ENCODE results near the gene TGFA. TPM values are rescaled to one million over a fixed set of nuclear protein-coding genes. Genes with fewer than 3 reads are reported as not detected.

The TGFA gene
- total and polyA plus RNA-seq, 2 experiments from 2014 or later = 2.6 to 5.6 TPM

DNA sequence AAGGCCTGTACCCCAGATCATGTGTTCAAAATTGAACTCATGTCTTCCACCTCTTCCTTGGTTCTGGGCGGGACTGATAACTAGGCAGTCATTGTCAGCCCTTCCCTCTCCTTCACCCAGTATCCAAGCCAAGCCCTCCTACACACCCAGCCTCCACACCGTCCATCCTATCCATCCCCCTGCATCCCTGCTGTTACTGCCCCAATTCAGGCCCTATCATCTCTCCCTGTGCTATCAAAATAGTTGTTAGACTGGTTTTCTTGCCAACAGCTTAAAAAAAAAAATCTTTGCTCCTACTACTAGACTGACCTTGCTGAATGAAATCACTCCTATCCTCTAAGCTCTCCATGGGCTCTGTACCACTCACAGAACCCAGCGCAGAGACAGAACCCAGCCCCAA lies 32.8 kb downstream of the TGFA start:
- H4K20me1 ChIP-seq (ENCODE audit: insufficient read depth, poor library complexity, severe bottlenecking) = no peaks in the 10 kb centered on the region
- no peaks in the 10 kb centered on the region for H3K9me2 ChIP-seq (replicated peaks; ENCODE audit: insufficient read depth)
- no peaks in the 10 kb centered on the region for H3K79me2 ChIP-seq
- H3K4me1 ChIP-seq (ENCODE audit: insufficient read depth) = peaks cover 3% of the 10 kb centered on the region
- H3K27me3 ChIP-seq = no peaks in the 10 kb centered on the region
- no peaks in the 10 kb centered on the region for H3K9me3 ChIP-seq (ENCODE audit: low read depth)
- no peak overlapping the region for H3K4me3 ChIP-seq
- no peak overlapping the region for H3K27ac ChIP-seq
- 90% methylated on average over 3 of the region's 3 CpGs for WGBS (ENCODE audit: low lambda C conversion rate, missing lambda C conversion rate)
- no peak overlapping the region for H3K4me2 ChIP-seq
- TF ChIP-seq EZH2phosphoT487 (IDR thresholded peaks at IDR 0.05; ENCODE audit: low read depth, severe bottlenecking, unreplicated experiment) (no peak), CTCF (IDR thresholded peaks at IDR 0.05; ENCODE audit: poor library complexity) (no peak), EZH2 (IDR thresholded peaks at IDR 0.05; ENCODE audit: borderline replicate concordance) (no peak)
- no peaks in the 10 kb centered on the region for H3K36me3 ChIP-seq (replicated peaks; ENCODE audit: insufficient read depth, low read depth)
- H2AFZ ChIP-seq = no peak overlapping the region
- no peak for DNase-seq (ENCODE audit: low spot score)

DNA sequence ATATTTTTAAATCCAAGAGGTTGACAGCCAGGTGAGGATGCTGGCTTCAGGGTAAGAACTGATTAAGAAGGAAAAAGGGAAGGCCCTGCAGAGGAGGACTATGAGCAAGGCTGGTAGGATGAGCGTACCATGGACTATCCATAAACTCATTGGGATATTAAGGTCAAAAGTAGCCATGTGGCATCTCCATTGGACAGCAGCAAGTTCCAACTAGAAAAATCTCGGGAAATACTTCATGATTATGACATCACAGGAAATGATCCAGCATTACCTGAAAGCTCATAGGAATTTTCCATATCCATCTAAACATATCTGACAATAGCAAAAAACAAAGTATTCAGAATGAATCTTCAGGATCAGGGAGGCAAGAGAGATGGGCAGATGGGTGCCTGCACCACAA lies 34.2 kb downstream of the TGFA start:
- H3K27me3 ChIP-seq = no peaks in the 10 kb centered on the region
- 85% methylated on average over 2 of the region's 2 CpGs for WGBS (ENCODE audit: low lambda C conversion rate, missing lambda C conversion rate)
- peaks cover 13% of the 10 kb centered on the region for H3K4me1 ChIP-seq (ENCODE audit: insufficient read depth)
- H3K9me2 ChIP-seq (replicated peaks; ENCODE audit: insufficient read depth) = no peaks in the 10 kb centered on the region
- no peak overlapping the region for H3K4me2 ChIP-seq
- H3K36me3 ChIP-seq (replicated peaks; ENCODE audit: insufficient read depth, low read depth) = no peaks in the 10 kb centered on the region
- no peaks in the 10 kb centered on the region for H3K79me2 ChIP-seq
- H3K9me3 ChIP-seq (ENCODE audit: low read depth) = no peaks in the 10 kb centered on the region
- no peaks in the 10 kb centered on the region for H4K20me1 ChIP-seq (ENCODE audit: insufficient read depth, poor library complexity, severe bottlenecking)
- no peak for TF ChIP-seq CTCF (IDR thresholded peaks at IDR 0.05; ENCODE audit: poor library complexity)
- no peak for TF ChIP-seq EZH2phosphoT487 (IDR thresholded peaks at IDR 0.05; ENCODE audit: low read depth, severe bottlenecking, unreplicated experiment)
- no peak for TF ChIP-seq EZH2 (IDR thresholded peaks at IDR 0.05; ENCODE audit: borderline replicate concordance)
- no peak overlapping the region for H3K4me3 ChIP-seq
- DNase-seq (ENCODE audit: low spot score) = no peak
- H3K27ac ChIP-seq = no peak overlapping the region
- H2AFZ ChIP-seq = no peak overlapping the region

DNA sequence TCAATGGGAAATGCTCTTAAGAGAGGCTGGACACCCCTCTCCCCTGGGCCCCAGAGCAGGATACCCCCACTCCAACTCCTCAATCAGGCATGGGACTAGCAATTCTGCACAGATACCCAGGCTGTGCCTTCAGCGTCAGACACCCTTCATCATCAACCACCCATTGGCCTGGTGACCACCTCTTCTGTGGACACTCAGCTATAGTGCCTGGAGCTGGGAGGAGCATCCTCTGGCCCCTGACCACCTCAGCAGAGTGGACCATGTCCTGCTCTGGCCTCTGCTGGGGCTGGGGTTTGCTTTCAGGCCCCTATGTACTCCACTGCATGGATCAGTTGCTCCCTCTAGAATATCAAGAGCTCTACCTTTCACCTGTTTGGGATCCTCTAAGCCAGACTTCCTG lies 35.1 kb downstream of the TGFA start:
- Histone ChIP-seq H3K4me1 (ENCODE audit: insufficient read depth) (peaks cover 13% of the 10 kb centered on the region), H3K79me2 (no peaks in the 10 kb centered on the region), H3K4me2 (no peak overlapping the region), H3K27me3 (no peaks in the 10 kb centered on the region), H3K9me3 (ENCODE audit: low read depth) (no peaks in the 10 kb centered on the region), H3K9me2 (replicated peaks; ENCODE audit: insufficient read depth) (no peaks in the 10 kb centered on the region), H3K36me3 (replicated peaks; ENCODE audit: insufficient read depth, low read depth) (no peaks in the 10 kb centered on the region), H2AFZ (no peak overlapping the region), H3K4me3 (no peak overlapping the region), H4K20me1 (ENCODE audit: insufficient read depth, poor library complexity, severe bottlenecking) (no peaks in the 10 kb centered on the region), H3K27ac (no peak overlapping the region)
- TF ChIP-seq EZH2phosphoT487 (IDR thresholded peaks at IDR 0.05; ENCODE audit: low read depth, severe bottlenecking, unreplicated experiment) (no peak), CTCF (IDR thresholded peaks at IDR 0.05; ENCODE audit: poor library complexity) (no peak), EZH2 (IDR thresholded peaks at IDR 0.05; ENCODE audit: borderline replicate concordance) (no peak)
- no peak for DNase-seq (ENCODE audit: low spot score)
- WGBS (ENCODE audit: low lambda C conversion rate, missing lambda C conversion rate) = 92% methylated on average over 1 of the region's 1 CpG

DNA sequence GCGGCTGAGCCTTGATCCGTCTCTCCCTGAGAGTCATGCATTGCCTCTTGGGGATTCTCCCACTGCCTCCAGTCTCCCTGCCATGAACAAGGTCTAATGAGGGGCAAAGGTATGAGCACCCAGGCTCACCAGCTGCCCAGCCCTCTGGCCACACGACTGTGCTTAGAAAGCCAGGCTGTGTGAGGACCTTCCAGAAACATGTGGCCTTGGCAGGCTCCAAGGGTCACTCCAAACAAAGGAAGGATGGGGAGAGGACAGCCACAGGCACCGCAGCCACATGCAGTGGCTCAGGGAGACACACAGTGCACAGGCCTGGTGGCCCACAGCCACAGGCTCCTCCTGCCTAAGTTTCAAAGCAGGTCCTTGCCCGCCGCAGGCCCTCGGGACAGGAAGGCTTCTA lies 35.8 kb downstream of the TGFA start:
- Histone ChIP-seq H3K4me3 (no peak overlapping the region), H3K27ac (no peak overlapping the region), H3K27me3 (no peaks in the 10 kb centered on the region), H3K4me1 (ENCODE audit: insufficient read depth) (peaks cover 13% of the 10 kb centered on the region), H2AFZ (no peak overlapping the region), H3K9me2 (replicated peaks; ENCODE audit: insufficient read depth) (no peaks in the 10 kb centered on the region), H3K79me2 (no peaks in the 10 kb centered on the region), H3K36me3 (replicated peaks; ENCODE audit: insufficient read depth, low read depth) (no peaks in the 10 kb centered on the region), H3K9me3 (ENCODE audit: low read depth) (no peaks in the 10 kb centered on the region), H3K4me2 (no peak overlapping the region), H4K20me1 (ENCODE audit: insufficient read depth, poor library complexity, severe bottlenecking) (no peaks in the 10 kb centered on the region)
- 93% methylated on average over 7 of the region's 7 CpGs for WGBS (ENCODE audit: low lambda C conversion rate, missing lambda C conversion rate)
- DNase-seq (ENCODE audit: low spot score) = no peak
- TF ChIP-seq CTCF (IDR thresholded peaks at IDR 0.05; ENCODE audit: poor library complexity) (no peak), EZH2 (IDR thresholded peaks at IDR 0.05; ENCODE audit: borderline replicate concordance) (no peak), EZH2phosphoT487 (IDR thresholded peaks at IDR 0.05; ENCODE audit: low read depth, severe bottlenecking, unreplicated experiment) (no peak)

Measured in hepatocyte (in vitro differentiated cells).